ENCODE results near the gene TRIM46. TPM values are rescaled to one million over a fixed set of nuclear protein-coding genes. Genes with fewer than 3 reads are reported as not detected.

Gene TRIM46
- total RNA-seq, 1 experiment from 2014 or later: 3.8 TPM

DNA sequence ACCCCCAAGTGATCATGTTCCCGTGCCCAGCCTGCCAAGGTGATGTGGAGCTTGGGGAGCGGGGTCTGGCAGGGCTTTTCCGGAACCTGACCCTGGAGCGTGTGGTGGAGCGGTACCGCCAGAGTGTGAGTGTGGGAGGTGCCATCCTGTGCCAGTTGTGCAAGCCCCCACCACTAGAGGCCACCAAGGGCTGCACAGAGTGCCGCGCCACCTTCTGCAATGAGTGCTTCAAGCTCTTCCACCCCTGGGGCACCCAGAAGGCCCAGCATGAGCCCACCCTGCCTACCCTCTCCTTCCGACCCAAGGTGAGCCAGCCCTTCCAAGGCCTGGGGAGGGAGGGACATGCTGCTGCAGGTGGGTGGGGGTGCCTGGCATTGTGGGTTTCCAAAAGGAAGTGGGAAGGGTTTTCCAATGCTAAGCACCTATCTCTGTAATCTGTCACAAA, 2.3 kb downstream of the TRIM46 start:
- BruUV-seq (replicated peaks): no TSS peak
- in situ Hi-C loops (cut with HindIII; ENCODE audit: low pct_unique_long_range_greater_than_20kb, low sequenced_read_pairs) (no loop called here), intact Hi-C loops (cut with micrococcal nuclease; ENCODE audit: unreplicated experiment) (no loop called here)
- peaks cover 23% of the 10 kb centered on the region for H3K4me1 ChIP-seq (ENCODE audit: control insufficient read depth, insufficient read depth, low read length)
- DNase-seq (ENCODE audit: low read depth, low spot score) (no peak), ATAC-seq (peak; percentile 35; the same call in 1 of the 2 replicates)
- no peaks in the 10 kb centered on the region; the same call in 1 of the 2 replicates for H3K36me3 ChIP-seq (ENCODE audit: control insufficient read depth, insufficient read depth, low read length)
- no peak overlapping the region for H3K27ac ChIP-seq (ENCODE audit: low read length)
- POLR2A ChIA-PET: interaction anchor here (0.8 kb wide), 1 partner anchor 32 kb away, joined by 3 read pairs; the partner anchor contains the start of gene MTX1
- H3K4me3 ChIP-seq (ENCODE audit: low read depth in 2 of 2, low read length in 2 of 2): no peak overlapping the region
- TF ChIP-seq SIN3A (IDR thresholded peaks at IDR 0.05; ENCODE audit: borderline replicate concordance, insufficient read depth, low read depth, low read length) (no peak), TCF7L2 (IDR thresholded peaks at IDR 0.05; ENCODE audit: low read depth, low read length) (no peak), POLR2AphosphoS5 (IDR thresholded peaks at IDR 0.05; ENCODE audit: low read depth, low read length) (no peak)
- TF ChIP-seq, protein P1, sequence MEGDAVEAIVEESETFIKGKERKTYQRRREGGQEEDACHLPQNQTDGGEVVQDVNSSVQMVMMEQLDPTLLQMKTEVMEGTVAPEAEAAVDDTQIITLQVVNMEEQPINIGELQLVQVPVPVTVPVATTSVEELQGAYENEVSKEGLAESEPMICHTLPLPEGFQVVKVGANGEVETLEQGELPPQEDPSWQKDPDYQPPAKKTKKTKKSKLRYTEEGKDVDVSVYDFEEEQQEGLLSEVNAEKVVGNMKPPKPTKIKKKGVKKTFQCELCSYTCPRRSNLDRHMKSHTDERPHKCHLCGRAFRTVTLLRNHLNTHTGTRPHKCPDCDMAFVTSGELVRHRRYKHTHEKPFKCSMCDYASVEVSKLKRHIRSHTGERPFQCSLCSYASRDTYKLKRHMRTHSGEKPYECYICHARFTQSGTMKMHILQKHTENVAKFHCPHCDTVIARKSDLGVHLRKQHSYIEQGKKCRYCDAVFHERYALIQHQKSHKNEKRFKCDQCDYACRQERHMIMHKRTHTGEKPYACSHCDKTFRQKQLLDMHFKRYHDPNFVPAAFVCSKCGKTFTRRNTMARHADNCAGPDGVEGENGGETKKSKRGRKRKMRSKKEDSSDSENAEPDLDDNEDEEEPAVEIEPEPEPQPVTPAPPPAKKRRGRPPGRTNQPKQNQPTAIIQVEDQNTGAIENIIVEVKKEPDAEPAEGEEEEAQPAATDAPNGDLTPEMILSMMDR (IDR thresholded peaks at IDR 0.05): no peak; the same call in 1 of the 2 replicates
- TF ChIP-seq, protein P2, sequence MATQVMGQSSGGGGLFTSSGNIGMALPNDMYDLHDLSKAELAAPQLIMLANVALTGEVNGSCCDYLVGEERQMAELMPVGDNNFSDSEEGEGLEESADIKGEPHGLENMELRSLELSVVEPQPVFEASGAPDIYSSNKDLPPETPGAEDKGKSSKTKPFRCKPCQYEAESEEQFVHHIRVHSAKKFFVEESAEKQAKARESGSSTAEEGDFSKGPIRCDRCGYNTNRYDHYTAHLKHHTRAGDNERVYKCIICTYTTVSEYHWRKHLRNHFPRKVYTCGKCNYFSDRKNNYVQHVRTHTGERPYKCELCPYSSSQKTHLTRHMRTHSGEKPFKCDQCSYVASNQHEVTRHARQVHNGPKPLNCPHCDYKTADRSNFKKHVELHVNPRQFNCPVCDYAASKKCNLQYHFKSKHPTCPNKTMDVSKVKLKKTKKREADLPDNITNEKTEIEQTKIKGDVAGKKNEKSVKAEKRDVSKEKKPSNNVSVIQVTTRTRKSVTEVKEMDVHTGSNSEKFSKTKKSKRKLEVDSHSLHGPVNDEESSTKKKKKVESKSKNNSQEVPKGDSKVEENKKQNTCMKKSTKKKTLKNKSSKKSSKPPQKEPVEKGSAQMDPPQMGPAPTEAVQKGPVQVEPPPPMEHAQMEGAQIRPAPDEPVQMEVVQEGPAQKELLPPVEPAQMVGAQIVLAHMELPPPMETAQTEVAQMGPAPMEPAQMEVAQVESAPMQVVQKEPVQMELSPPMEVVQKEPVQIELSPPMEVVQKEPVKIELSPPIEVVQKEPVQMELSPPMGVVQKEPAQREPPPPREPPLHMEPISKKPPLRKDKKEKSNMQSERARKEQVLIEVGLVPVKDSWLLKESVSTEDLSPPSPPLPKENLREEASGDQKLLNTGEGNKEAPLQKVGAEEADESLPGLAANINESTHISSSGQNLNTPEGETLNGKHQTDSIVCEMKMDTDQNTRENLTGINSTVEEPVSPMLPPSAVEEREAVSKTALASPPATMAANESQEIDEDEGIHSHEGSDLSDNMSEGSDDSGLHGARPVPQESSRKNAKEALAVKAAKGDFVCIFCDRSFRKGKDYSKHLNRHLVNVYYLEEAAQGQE (IDR thresholded peaks at IDR 0.05; ENCODE audit: insufficient read depth in 1 of 2, low read depth in 2 of 2, low read length in 1 of 2): no peak
- H3K9me3 ChIP-seq (ENCODE audit: control insufficient read depth, insufficient read depth, low read depth, low read length): no peaks in the 10 kb centered on the region
- CTCF ChIA-PET: interaction anchor here (1.9 kb wide), 1 partner anchor 17 kb away, joined by 14 read pairs; no protein-coding TSS in a partner anchor
- no peaks in the 10 kb centered on the region for H3K27me3 ChIP-seq (ENCODE audit: control insufficient read depth, insufficient read depth, low read length)

DNA sequence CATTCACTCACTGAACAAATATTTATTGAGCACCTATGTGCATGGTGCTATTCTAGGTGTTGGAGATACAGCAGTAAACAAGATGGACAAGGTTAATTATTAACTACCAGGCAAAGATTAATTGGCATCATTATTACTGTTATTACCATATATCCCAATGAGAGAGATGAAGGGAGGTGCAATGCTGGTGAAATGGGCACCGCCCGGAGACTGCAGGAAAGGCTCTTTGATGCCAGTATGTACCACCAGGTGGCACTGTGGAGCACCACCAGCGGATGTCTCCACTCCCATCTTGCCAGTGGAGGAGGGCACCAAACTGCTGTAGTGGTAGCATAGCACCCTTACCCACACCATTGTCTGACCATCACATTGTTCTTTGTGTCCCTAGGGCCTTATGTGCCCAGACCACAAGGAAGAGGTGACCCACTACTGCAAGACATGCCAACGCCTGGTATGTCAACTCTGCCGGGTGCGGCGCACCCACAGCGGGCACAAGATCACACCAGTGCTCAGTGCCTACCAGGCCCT, 3.0 kb downstream of the TRIM46 start:
- TF ChIP-seq TCF7L2 (IDR thresholded peaks at IDR 0.05; ENCODE audit: low read depth, low read length): peak; percentile 49; the same call in 1 of the 2 replicates
- TF ChIP-seq, protein P2 (IDR thresholded peaks at IDR 0.05; ENCODE audit: insufficient read depth in 1 of 2, low read depth in 2 of 2, low read length in 1 of 2): no peak
- TF ChIP-seq POLR2AphosphoS5 (IDR thresholded peaks at IDR 0.05; ENCODE audit: low read depth, low read length): no peak
- TF ChIP-seq, protein P1 (IDR thresholded peaks at IDR 0.05): peak; percentile 93
- no peak for TF ChIP-seq SIN3A (IDR thresholded peaks at IDR 0.05; ENCODE audit: borderline replicate concordance, insufficient read depth, low read depth, low read length)
- Histone ChIP-seq H3K27me3 (ENCODE audit: control insufficient read depth, insufficient read depth, low read length) (no peaks in the 10 kb centered on the region), H3K27ac (ENCODE audit: low read length) (no peak overlapping the region), H3K36me3 (ENCODE audit: control insufficient read depth, insufficient read depth, low read length) (no peaks in the 10 kb centered on the region; the same call in 1 of the 2 replicates), H3K4me1 (ENCODE audit: control insufficient read depth, insufficient read depth, low read length) (peaks cover 23% of the 10 kb centered on the region), H3K4me3 (ENCODE audit: low read depth in 2 of 2, low read length in 2 of 2) (no peak overlapping the region), H3K9me3 (ENCODE audit: control insufficient read depth, insufficient read depth, low read depth, low read length) (no peaks in the 10 kb centered on the region)
- in situ Hi-C loops (cut with HindIII; ENCODE audit: low pct_unique_long_range_greater_than_20kb, low sequenced_read_pairs): no loop called here
- ChIA-PET CTCF (interaction anchor here (1.1 to 1.9 kb wide), 2 partner anchors 17 kb away, joined by 4 to 14 read pairs; no protein-coding TSS in a partner anchor), POLR2A (interaction anchor here (0.6 kb wide), 1 partner anchor 54 kb away, joined by 6 read pairs; no protein-coding TSS in a partner anchor)
- intact Hi-C loops (cut with micrococcal nuclease; ENCODE audit: unreplicated experiment): no loop called here
- DNase-seq (ENCODE audit: low read depth, low spot score): peak; percentile 78
- no TSS peak for BruUV-seq (replicated peaks)
- ATAC-seq: peak; percentile 68

All from Panc1 (cell line).